DMS53 (cell line): ENCODE measurements around the gene GPR39.

Source experiments
- DNase-seq: peaks from one replicate; lab custom pipeline; 2025; lab: John Stamatoyannopoulos, UW

Gene GPR39

DNA sequence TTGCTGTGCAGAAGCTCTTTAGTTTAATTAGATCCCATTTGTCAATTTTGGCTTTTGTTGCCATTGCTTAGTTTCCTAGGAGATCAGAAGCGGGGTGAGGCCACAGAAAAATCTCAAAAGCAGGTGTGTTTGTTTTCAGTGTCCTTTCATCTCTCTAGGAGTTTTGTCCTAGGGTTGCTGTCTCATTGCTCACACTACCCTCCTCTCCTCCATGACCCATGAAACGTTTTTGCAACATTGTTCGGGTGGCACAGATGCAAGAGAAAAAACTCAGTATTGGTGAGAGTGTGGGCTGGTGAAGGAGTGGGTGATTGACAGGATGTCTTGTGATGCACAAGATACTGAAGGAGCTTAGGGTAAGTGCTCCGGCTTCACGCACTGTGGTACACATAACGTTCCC, 149.8 kb downstream of the GPR39 start:
- DNase-seq: peak; percentile 1

DNA sequence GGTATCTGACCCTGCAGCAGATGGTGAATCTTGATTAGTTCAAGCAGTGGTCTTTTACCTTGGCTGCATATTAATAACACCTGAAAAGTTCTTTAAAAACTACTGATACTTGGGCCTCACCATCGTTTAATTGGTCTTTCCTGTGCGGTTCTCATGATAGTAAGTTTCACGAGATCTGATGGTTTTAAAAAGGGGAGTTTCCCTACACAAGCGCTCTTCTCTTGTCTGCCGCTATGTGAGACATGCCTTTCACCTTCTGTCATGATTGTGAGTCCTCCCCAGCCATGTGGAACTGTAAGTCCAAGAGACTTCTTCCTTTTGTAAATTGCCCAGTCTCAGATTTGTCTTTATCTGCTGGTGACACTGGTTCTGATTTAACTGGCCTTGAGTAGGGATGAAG, 151.1 kb downstream of the GPR39 start:
- DNase-seq: no peak

DNA sequence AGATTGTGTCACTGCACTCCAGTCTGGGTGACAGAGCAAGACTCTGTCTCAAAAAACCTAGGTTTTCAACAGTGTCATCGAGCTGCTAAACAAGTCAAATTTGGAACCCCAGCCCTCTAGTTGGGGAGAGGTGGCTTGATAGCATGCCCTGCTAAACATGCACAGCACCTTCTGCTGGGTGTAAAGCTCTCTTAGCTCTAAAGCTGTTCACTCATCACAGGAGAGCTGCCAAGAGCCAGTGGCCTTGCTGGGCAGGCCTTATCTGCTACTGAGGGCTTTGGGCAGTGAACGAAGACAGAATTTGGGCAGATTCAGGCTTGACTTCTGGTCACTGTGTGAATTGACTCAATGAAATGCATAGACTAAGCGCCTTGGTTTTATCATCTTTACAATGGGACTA, 152.1 kb downstream of the GPR39 start:
- no peak for DNase-seq

DNA sequence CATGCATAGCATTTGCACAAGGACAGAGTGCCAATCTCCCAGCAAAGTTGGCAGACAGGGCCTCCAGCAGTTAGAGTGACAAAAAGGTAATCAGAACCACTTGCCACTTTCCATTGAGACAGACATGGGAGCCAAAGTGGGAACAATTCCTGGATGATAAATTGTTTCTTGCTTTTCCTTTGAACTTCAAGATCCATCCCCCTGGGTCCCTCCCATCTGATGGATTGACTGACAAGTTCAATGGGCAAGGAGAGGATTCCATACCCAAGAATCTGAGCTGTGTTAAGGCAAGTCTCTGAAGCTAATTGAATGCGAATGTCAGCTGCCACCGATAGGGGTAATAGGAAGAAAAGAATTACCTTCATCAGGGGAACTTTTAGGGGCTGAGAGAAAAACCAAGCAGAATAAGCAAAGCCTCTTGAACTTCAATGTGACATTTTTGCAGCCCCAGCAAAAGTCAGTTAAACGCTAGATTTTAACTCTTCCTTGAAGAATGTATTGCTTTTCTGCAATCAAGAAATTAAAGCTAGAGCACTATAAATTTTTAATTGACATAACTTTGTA, 156.9 kb downstream of the GPR39 start:
- no peak for DNase-seq

DNA sequence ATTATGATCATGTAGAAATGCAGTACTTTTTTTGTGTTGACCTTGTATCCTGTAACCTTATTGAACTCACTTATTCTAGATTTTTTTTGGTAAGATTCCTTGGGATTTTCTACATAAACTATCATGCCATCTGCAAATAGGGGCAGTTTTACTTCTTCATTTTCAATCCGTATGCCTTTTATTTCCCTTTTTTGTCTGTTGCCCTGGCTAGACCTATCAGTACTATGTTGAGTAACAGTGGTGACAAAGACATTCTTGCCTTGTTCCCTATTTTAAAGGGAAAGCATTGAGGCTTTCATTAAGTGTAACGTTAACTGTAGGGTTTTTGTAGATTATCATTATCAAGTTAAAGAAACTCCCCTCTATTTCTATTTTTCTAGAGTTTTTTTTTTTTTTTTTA, 161.1 kb downstream of the GPR39 start:
- no peak for DNase-seq

DNA sequence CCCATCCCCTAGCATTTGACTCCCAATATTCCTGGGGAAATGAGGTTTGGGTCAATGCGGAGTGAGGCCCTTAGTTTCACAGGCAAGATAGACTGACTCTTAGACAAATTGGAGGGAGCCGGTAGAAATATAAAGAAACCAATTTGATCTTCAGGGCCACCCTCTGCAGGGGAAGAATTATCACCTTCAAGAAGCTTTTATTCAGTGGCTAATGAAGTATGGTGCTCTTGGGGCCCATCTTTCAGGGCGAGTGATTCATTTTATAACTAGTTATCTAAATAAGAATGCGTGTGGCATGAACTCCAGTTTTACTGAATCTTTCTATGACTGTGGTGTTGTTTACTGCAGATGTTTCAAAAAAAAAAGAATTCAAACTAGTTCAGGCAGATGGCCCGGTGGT, 165.0 kb downstream of the GPR39 start:
- DNase-seq: no peak

DNA sequence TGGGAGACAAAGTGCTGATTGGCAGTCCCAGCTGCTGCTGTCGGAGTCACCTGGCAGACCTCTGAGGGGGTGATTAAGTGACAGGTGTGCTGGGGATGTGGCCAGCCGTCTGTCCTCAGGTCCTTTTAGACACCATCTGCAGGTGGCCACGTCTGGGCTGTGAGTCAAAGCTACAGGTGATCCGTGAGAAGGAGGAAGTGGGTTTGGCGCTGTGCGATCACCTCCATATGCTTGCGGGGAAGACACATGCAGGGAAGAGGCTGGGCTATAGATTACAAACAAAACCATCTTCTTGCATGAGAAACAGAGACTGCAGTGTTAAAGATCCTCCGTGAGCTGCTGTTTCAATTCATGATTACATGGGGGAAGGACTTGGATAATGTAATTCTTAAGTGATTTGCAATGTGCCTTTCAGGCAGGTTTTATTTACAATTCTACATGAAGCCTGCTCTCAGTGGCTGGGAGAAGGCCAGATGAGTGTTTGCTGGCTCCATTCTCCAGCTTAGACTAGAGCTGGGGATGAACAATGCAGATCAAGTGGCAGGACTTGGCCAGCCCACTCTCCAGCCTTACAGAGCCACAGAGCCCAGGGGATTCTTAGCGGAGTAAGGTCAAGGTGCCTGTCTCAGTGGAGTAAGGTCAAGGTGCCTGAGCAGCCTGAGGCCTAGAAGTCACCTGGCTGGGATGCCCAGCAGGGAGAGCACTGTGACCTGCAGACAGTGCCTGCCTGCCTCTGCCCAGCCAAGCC, 165.6 kb downstream of the GPR39 start:
- DNase-seq: peak; percentile 93

DNA sequence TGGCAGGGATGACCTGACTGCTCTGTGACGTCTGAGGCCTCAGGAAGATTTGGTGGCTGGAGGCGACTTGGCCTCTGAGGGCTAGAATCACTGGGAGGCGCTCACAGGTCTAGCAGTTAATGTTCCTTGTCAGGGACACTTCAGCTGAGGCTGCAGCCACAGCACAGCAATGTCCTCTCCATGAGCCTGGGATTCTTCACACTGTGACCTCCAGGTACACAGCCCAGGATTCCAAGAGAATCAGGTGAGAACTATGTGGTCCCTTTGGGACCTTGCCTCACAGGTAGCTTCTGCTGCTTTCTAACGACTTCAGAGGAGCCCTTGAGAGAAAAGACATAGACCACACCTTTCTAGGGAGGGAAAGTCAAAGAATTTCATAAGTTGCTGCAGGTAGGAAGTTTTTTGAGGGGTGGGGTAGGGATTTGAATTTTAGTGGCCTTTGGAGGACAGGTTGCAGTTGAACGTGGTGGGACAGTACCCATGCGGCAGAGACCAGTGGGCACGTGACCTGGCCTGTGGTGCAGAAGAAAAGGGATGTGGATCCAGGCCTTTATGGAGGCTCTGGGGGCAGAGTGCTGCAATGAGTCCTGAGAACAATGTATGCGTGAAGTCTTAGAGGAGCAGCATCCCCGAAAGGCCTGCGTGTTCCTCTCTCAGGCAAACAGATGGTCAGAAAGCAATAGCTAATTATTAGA, 167.2 kb downstream of the GPR39 start:
- DNase-seq: peak; percentile 12

DNA sequence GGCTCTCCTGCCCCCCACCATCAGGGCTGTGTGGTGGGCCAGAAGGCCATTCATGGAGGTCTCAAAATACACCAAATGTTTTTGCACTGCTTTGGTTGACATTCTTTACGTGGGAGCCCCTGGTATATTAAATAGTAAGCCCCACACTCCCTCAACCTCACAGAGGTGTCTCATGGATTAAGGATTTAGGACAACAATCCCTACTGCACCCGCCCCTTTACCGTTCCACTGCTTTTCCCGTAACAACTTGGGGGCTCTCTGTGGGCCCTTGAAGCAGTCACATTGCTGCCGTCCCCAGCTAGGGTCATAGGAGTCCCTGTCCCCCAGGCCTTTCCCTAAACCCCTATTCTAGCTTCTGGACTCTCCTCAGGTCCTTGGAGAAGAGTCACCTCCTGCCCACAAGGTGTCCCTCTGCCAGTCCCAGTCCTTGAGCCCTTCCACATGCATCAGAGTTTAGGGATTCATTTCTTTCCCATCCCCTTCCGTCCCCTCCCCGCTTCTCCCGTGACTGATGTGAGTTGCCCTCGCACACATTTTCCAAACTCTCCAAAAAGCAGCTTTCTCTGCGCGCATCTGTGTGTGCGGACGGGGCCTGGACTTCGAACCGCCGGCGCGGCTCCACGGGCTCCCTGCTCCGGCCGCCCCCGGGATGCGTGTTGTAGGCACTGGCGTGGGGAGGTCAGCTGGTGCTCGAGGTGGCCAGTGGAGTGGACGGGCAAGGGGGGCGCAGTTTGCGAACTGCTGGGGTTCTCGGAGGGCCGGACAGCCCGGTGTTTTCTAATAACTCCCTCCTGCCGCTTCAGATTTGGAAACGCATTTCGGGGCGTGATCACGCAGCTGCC, 168.6 kb downstream of the GPR39 start:
- no peak for DNase-seq

DNA sequence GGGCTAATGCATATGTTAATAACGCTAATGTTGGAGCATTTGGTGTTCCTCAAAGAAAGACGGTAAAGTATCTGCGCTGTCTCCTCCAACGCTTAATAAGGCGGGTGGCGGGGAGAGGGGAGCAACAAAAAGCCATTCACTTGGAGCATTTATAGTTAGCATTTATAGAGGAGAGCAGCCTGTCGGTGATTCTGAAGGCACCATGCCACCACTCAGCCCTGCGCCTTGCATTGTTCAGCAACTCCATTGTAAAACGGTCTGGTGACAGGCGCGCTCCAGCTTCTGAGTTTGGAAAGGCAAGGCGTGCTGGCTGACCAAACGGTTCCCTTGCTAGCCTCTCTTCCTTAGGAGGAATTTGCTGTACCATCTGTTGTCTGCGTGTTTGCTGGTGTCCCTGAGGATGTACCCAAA, 169.5 kb downstream of the GPR39 start:
- no peak for DNase-seq

DNA sequence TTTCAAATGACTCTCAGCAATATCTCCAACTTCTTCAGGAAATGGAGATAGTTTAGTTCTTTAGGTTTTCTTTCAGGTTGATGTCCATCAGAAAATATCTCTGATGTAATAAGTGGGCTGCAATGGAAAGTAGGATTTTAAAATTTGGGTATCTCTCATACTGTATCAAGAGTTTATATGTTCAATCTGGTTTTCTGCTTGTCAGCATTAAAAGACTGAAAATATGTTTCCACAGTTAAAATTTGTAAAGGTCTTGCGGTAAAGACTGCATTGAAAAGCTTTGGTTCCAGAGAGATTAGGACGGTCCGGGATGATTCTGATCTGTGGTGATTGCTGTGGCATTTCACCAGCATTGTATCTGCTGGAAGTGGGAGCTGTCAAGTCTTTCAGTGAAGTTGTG, 170.2 kb downstream of the GPR39 start:
- no peak for DNase-seq

DNA sequence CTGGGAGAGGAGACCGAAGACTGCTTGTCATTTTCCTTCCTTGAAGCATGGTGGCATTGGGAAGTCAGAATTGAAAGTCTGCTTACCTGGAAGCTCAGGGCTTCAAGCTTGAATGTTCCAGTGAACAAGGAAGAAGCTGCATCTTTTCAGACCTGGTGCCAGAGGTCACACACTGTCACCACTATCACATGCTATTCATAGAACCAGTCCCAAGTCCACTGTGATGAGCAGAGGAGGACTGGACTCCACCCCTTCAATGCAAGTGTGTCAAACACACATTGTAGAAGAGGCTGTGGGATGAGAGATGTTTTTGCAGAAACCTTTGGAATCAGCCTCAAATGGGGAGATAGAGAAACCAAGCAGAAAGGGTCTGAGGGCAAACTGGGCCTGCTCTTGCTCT, 172.0 kb downstream of the GPR39 start:
- no peak for DNase-seq

DNA sequence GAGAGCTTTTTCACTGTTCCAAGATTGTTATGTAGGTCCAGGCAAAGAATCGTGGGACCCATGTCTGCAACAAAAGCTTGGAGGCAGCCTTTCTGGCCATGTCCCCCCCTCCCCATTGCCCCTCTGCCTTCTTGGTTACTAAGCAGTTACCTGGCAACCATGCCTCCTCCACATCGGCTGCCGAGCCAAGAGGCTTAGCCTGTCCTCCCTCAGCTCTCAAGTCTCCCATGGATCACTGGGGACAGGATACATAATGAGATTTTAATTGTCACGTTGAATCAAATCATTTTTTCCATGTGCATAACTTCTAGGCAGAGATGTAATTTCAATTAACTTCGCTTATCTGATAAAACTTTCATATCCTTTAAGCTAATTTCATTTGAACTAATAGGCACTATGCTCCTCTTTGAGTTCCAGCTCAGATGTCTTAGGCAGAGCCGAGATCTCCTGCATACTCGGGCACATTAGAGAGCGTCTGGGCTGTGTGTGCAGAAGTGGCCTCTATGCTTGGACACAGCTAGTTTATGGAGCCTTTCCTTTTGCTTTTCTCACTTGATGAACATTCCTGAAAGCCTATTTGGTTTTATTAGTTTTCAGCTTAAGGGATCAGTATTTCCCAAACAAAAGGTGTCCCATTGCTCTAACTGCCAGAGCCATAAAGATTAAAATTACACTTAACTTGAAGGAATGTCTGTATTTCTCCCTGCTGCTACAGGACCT, 172.7 kb downstream of the GPR39 start:
- DNase-seq: no peak

DNA sequence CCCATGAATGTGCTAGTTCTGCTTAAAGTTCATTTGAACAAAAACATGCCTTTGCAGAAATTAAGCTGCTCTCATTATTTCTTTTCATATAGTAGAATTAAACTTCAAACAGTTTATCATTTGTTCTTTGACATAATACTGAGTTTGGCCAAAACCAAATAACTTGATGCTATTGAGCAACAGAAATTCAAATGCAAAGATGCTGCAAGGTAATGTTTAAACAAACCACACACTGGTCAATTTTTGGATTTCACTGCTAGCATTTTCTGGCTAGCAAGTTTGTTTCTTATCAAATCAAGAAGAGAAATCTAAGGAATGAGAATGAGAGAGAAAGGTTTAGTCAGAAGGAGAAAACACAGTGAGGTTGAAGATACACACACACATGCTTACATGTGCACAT, 173.4 kb downstream of the GPR39 start:
- no peak for DNase-seq

DNA sequence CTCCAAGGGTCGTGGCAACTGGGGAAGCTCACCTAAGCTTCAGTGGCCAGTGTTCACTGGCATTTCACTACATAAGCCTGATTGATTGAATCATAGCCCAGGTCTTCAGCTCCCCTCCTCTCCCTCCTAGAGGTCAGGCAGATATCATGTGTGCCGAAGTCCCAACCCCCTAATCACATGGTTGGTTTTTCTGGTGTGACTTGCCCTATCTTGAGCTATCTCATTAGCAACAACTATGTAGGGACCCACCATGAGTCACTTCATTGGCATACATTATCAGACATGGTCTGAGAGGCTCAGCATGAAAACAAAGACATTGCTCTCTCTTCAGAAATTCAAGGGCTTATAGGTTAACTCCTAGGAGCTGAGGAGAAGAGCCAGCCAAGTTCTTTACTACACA, 176.6 kb downstream of the GPR39 start:
- DNase-seq: no peak

DNA sequence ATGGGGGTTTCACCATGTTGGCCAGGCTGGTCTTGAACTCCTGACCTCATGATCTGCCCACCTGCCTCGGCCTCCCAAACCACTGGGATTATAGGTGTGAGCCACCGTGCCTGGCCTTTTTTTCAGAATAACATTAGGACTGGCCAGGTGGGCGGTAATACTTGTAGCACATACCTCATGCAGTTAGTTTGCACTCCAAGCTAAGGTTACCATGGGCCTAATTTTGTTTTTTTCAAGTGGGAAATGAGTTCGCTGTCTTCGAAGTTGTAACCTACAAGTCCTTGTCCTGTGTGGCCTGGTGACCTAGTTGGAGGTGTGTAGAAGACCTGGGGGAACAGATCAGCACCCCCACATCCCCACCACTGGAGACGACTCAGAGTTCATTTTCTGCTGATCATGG, 178.6 kb downstream of the GPR39 start:
- no peak for DNase-seq

DNA sequence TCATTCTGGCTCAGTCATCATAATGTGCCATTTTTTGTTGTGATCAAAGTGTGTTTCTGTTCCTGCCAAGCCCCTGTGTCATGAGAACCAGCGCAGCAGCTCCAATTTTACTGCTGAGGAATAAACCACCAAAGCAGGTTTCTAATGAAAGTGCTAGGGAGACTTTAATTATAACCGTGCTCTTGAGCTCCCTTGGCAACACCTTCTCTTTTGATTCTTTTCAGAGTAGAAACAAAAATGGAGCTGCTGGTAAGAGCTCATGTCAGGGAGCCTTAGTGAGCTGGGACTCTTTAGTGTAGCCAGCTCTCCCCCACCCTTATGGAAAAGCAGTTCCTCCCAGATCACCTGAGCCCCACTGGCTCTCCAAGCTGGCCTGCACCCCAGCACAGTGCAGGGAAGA, 179.1 kb downstream of the GPR39 start:
- no peak for DNase-seq

DNA sequence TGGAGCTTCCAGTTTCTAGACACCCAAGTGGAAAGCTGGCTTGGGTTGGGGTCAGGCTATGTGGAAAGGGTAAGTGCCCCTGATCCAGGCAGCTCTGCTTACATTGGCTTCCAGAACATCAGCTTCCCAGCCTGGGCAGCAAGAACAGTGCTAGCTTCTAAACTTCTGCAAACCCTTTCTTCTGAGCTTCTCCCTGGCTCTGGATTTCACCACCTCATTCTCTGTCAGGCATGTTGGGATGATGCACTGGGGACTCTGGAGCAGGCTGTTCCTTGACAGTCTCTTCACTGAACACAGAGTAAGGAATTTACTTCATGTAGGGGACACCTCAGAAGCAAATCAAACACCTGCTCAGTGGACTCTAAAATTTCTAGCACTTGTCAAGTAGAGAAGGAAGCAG, 180.6 kb downstream of the GPR39 start:
- DNase-seq: no peak

DNA sequence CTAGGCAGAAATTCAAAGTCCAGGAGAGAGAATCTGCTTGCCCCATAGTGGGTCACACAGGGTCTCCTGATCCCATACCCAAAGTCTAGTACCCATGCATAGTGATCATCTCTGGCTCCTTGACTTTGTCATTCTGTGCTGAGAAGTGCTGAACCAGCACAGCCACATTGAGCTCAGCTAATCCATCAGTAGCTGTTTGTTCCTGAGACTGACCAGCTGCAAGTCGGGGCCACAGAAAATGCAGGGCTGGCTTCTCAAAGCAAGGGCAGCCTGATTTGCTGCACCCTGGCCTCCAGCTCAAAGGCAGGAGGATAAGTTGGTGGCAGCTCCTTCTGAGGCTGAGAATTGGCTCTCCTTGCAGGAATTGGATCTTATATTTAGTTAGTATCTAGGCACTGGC, 181.2 kb downstream of the GPR39 start:
- no peak for DNase-seq

DNA sequence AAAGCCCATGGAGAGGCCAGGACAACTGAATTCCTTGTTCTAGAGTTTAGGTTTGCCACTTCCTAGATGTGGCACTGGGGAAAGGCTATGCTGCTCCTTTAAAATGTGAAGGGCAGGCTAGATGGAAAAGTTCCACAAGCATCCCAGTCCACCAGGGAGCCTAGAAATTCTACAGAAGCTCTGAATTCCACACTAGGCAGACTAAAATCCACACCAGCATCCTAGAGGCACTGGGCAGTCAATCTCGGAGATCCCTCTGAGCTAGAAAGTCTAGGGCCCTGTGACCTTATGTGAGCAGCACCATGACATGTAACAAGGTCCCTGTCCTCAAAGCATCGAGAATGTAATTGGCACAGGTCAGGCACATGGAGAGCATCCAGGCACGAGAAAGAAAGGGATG, 181.9 kb downstream of the GPR39 start:
- DNase-seq: no peak

DNA sequence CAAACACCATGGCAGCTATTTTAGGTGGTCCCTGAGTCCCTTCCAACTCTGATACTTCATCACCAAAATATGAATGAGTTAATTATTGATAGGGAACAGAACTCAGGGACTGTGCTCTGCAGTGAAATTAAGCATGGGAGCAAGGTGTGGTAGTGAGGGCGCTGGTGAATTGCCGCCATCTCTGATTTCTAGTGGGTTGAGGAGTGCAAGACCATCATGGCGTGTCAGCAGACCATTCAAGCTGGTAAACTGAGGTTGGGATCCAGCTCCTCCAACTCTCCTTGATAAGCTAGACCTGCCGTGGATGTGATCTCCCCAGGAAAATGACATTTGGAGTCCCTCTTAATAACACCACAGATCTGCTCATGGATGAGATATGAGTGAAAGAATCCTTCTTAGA, 183.0 kb downstream of the GPR39 start:
- DNase-seq: no peak

DNA sequence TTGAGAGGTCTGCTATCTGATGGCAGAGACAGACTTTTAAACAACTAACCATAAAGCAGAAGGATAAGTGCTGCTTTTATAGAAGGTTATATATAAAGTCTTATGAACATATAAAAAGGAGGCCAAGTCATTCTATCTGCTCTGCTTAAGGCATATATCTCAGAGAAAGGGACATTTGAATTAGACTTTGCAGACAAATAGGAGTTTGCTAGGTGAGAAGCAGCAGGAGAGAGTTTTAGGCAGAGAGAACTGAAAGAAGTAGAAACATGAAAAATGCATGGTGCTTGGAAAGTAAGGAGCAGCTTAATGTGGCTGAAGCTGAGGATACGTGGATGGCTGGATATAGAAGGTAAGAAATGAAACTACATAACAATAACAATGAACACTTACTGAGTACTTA, 188.0 kb downstream of the GPR39 start:
- DNase-seq: no peak
